GM18867 (cell line): ENCODE data around the gene SLAMF7.
"Not testable (repeated sequence)": the region's sequence is repeated elsewhere in the genome, so short reads cannot be mapped to it uniquely, and the experiment has no call there.

Experiments used
- ATAC-seq: cut with Tn5 transposase; IDR thresholded peaks from one replicate; pipeline ENCODE4 v1.9.1; 2021; ENCODE audit warnings: mild to moderate bottlenecking, moderate library complexity; ENCODE audit not compliant: unreplicated experiment

The SLAMF7 gene

DNA sequence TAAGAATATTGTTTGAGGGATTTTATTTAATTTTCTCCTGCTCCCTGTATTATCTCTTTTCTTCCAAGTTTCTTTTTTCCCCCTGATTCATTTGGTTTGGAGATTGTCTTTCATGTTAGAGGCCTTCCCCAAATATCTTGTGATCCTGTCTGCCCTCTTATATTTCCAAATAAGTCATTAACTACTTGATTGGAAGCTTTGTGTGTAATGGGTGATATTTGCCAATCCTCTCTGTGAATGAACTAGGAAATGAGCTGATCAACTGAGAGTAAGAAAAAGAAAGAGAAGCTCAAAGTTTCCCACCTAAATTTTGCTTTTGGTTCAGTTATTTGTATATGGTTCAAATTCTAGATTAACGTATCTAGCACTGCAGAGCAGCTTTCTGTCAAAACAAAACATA, 33.3 kb downstream of the SLAMF7 start:
- no peak for ATAC-seq

- ATAC-seq = no peak
Observed at GRCh38 chr1:160773093-160773492, 34.0 kb downstream of the SLAMF7 start.

GRCh38 chr1:160774886-160775719, 36.1 kb downstream of the SLAMF7 start:
- no peak for ATAC-seq

DNA sequence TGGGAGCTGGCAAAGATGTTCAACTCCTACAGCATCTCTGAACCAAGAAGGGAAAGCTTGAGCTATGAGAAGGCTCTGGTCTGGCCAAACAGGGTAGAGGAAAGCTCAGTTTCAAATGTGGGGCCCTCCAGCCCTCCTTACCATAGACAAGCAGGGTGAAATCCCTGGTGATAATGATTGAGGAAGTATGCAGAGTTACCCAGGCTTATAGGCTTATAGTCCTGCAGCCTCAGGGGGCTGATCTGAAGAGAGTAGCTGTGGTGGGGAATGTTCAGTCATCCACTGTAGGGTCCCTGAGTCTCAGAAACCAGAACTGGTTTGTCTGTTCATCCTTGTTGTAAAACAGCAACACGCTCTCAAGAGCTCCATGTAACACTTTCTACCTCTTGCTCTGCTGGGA, 37.1 kb downstream of the SLAMF7 start:
- ATAC-seq = no peak

DNA sequence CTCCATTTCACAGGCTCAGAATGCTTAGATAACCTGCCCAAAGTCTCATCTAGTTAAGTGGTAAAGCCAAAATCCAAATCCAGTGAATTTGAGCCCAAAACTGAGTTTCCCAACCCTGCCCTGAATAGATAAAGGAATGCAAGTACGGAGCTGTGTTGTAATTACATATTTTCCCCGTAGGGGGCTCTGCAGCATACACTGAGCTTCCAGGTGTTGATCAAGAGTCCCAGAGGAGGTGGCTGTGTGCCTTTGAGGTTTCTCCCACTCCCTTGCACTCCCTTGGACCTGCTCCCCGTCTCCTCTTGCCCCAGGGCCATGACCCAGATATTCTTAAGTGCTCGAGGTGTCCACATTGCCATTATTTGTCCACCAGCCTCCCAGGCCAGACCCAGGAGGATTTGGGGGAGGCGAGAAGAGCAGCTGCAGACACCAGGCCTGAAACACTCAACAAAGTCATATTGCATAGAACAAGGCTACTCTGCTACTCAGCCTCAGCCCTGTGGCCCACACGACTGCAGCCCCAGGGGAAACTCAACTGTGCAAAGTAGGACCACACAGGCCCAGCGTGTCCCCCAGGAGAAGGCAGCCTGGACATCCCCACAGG, 38.5 kb downstream of the SLAMF7 start:
- no peak for ATAC-seq

DNA sequence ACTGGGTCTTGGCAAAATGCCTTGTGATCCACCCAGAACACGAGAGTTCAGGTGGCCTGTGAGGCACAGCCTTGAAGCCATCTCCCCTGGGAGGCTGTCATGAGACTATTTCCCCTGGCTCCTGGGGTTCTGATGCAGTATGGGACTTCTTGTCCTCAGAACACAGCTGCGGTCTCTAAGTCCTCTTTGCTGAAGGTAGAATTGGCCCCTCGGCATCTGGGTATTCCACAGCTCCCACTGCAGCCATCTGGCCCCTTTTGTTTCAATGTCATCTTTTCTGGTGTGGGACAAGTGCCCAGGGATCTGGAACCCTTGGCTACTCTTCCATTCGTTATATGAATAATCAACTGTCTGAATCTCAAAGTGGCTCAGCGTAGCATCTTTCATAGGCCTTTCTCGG, 39.9 kb downstream of the SLAMF7 start:
- ATAC-seq = no peak

DNA sequence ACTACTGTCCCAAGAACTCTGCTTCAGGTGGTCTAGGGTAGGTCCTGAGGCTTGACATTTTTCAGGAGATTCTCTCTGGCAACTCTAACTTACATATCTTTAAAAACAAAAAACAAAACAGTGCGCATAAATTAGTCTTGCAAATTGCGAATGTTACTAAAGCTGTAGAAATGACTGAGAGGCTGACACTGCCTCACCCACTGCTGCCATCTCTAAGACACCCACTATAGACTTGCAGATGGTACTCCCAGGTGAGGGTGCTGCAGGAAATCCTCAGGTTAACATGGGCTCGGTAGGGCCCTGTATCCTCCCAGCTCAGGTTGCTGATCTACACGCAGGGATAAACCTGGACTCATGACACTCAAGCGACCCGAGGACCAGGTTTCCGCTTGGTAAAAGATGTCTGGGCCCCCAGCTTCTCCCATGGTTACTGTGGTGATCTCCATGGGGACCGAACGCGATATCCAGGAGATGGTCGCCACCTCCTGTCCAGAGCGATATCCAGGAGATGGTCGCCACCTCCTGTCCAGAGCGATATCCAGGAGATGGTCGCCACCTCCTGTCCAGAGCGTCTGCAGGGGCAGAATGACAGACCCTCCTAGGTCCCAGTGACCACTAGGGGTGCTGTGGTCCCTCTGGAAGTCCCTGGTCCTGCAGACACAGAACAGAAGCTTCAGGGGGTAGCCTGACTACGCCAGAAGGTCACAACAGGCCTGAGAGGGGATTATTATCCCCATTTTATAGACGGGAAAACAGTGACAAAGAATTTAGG, 40.8 kb downstream of the SLAMF7 start:
- ATAC-seq = no peak

DNA sequence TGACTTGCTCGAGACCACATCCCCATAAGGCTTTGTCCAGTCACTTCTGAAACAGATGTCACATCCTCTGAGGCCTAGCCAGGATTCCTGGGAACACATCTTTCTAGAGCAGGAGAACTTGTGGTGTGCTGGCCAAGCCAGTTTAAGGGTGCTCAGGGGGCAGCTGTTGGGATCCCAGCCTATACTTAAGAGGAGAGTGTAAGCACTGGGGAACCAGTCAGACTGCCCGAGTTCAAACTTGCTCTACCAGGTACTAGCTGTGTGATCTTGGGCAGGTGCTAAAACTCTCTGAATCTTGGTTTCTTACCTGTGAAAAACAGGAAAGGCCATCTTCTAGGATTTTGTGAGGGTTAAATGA, 41.3 kb downstream of the SLAMF7 start:
- ATAC-seq = no peak

DNA sequence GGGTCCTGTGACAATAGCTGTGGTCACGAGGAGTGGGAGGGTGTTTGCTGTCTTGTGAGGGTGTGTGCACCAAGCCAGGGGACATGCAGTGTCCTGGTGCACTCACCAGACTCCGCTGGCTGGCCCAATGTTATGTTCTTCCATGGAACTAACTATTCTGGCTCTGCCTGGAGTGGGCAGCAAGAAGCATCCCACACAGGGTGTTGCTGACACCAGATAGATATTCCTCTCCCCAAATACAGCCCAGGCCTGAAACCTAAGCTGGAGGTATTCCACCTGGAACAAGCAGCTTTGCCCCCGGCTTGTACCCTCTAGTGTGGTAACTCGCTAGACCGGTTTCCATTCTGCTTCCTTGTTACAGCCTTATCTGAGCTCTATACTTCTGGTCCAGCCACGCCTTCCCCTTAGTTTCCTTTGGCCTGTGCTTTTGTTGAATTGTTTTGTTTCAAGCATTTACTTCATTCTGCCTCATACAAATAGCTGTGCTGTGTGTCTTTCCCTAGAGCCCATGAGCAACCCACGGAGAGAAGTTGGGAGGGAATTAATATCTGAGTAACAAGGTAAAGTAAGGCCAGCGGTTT, 42.2 kb downstream of the SLAMF7 start:
- no peak for ATAC-seq

GRCh38 chr1:160781914-160782689, 43.1 kb downstream of the SLAMF7 start:
- peak; percentile 85 for ATAC-seq

DNA sequence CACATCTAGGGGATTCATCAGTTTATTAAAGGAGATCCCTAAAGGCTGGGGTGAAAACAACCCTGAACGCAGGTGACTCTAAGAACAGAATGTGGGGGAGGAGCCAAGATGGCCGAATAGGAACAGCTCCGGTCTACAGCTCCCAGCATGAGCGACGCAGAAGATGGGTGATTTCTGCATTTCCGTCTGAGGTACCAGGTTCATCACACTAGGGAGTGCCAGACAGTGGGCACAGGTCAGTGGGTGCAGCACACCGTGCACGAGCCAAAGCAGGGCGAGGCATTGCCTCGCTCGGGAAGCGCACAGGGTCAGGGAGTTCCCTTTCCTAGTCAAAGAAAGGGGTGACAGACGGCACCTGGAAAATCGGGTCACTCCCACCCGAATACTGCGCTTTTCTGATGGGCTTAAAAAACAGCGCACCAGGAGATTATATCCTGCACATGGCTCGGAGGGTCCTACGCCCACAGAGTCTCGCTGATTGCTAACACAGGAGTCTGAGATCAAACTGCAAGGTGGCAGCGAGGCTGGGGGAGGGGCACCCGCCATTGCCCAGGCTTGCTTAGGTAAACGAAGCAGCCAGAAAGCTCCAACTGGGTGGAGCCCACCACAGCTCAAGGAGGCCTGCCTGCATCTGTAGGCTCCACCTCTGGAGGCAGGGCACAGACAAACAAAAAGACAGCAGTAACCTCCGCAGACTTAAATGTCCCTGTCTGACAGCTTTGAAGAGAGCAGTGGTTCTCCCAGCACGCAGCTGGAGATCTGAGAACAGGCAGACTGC, 44.1 kb downstream of the SLAMF7 start:
- not testable (repeated sequence) for ATAC-seq

GRCh38 chr1:160789051-160789701, 50.1 kb downstream of the SLAMF7 start:
- ATAC-seq = peak; percentile 27

DNA sequence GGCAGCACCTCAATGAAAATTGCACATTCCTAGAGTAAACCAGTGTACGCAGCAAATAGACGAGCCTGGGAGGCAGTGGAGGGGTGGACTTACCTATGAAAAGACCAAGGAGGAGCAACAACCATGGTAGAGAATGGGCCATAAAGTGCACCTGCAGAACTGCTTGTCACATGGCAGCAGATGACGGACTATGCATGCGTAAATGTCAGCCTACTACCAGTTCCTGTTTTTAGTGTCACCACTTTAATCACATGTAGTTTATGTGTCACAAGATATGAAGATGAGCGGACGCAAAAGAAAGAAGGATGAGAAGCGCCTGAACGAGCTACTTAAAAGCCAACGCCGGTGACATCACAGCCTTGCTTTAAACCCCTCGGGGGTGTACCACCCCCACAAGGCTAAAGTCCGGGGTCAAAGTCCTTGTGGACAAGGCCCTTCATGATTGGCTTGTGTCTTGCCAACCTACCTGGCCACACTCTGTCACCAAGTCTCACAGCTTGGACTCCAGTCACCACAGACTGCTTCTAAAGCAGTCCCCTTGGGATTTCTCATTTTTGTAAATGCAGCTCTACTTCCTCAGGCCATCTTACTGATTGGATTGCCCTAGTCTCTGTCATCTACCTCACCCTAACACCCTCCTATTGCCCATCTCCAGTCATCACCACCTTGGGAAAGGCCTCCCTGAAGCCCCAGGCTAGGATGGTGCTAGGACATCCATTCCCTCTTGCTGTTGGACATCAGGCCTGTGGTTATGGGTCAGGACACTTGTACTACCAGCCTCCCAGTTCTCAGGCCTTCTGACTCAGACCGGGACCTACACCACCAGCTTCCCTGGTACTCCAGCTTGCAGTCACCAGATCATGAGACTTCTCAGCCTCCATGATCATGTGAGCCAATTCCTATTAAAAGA, 50.9 kb downstream of the SLAMF7 start:
- peak; percentile 91 for ATAC-seq

- ATAC-seq = no peak
Observed at GRCh38 chr1:160794376-160794775, 55.3 kb downstream of the SLAMF7 start.

- peak; percentile 83 for ATAC-seq
Observed at GRCh38 chr1:160795951-160796383, 56.9 kb downstream of the SLAMF7 start, which contains the start of gene LY9. Gene LY9, plus strand, starts transcription at chr1:160796174. Its CDS starts 14 bp downstream, at chr1:160796188.

GRCh38 chr1:160797271-160797709, 58.2 kb downstream of the SLAMF7 start:
- ATAC-seq = peak; percentile 41

DNA sequence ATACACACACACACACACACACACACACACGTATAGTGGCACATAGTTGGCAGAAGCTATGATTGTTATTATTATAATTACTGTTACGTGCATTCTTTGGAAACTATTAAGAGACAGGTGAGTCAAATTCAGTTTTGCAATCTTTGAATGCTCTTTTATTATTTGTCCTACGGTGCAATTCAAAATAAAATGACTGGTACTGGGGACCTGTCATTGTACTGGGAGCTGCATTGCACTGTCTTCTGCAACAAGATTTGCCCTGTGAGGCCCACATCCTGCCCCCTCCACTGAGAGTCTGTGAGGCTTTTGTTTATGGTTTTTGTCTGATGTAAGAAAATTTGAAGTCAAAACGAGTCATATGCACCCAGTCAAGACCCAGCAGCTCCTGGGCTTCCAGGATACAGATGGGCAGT, 58.8 kb downstream of the SLAMF7 start:
- no peak for ATAC-seq

DNA sequence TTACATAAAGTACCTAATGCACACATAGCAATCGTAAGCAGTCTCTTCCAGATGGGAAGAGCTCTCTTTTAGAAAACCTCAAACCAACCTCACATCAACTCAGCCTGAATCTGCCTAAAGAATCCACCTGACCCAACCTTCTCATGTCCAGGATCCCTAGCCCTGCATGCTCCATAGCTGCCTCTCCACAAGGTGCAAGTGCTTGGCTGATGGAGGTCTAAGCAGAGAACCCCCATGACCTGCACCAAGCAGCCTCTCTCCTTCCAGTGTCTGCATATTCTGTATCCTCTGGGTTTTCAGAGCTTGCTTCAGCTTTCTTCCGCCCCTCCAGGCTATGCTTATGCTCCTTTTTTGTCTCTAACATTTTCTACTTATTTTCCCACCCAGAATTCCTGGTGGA, 59.4 kb downstream of the SLAMF7 start:
- no peak for ATAC-seq
